HEK293 (cell line): ENCODE measurements around the gene WNT5B.
A peak's percentile ranks its signal among the peaks of the same experiment; 100 is the strongest.

ENCODE experiments used
- CTCF ChIA-PET: fragments of 350-600 bp; formaldehyde crosslinking; extraction: SDS; loops from one replicate; lab custom pipeline; 2021; ENCODE audit warnings: antibody characterized with exemption; lab: Yijun Ruan, JAX
- POLR2A ChIA-PET: fragments of 300-600 bp; formaldehyde crosslinking; extraction: SDS; loops from one replicate; lab custom pipeline; 2020; ENCODE audit warnings: antibody characterized with exemption, inconsistent platforms; lab: Yijun Ruan, JAX
- H3K27ac ChIP-seq: fragments of 200-500 bp; sonication (Bioruptor generic); 2 replicates; pipeline ENCODE4 v1.5.1; 2014; ENCODE audit warnings: low read depth, low read length, control low read depth, inconsistent platforms; ENCODE audit errors: extremely low read depth
- H3K36me3 ChIP-seq, 2 experiments: fragments of 200-500 bp in 1 of 2; sonication (Bioruptor generic) in 1 of 2; 1 replicate in 1 of 2; 2 replicates in 1 of 2; pipeline ENCODE4 v1.5.1; 2014 to 2017; ENCODE audit warnings: inconsistent platforms in 2 of 2, low read length in 2 of 2; ENCODE audit not compliant: control insufficient read depth in 2 of 2, insufficient read depth in 1 of 2
- H3K4me1 ChIP-seq: fragments of 200-500 bp; sonication (Bioruptor generic); 2 replicates; pipeline ENCODE4 v1.5.1; 2014; ENCODE audit warnings: mild to moderate bottlenecking, low read length, inconsistent platforms; ENCODE audit not compliant: control insufficient read depth, insufficient read depth
- H3K4me3 ChIP-seq: 2 replicates; pipeline ENCODE4 v1.5.1; 2011; ENCODE audit warnings: low read depth, mild to moderate bottlenecking, control low read depth, low read length, moderate library complexity
- H3K9me3 ChIP-seq: fragments of 200-500 bp; sonication (Bioruptor generic); 2 replicates; pipeline ENCODE4 v1.5.1; 2014; ENCODE audit warnings: low read depth, low read length, inconsistent platforms; ENCODE audit not compliant: control insufficient read depth, insufficient read depth
- AEBP2 ChIP-seq: fragments of 450-650 bp; formaldehyde crosslinking; IDR thresholded peaks from 2 replicates; pipeline ENCODE4 v1.5.1; 2016; ENCODE audit warnings: missing biosample characterization, missing genetic modification characterization, borderline replicate concordance
- GLIS2 ChIP-seq: fragments of 450-650 bp; formaldehyde crosslinking; IDR thresholded peaks from 2 replicates; pipeline ENCODE4 v1.5.1; 2016; ENCODE audit warnings: missing biosample characterization, missing genetic modification characterization
- KLF1 ChIP-seq: fragments of 450-650 bp; formaldehyde crosslinking; IDR thresholded peaks from 2 replicates; pipeline ENCODE4 v1.5.1; 2016; ENCODE audit warnings: missing biosample characterization, missing genetic modification characterization
- OSR2 ChIP-seq: fragments of 450-650 bp; formaldehyde crosslinking; IDR thresholded peaks from 2 replicates; pipeline ENCODE4 v1.5.1; 2016; ENCODE audit warnings: missing biosample characterization, missing genetic modification characterization
- OVOL3 ChIP-seq: fragments of 450-650 bp; formaldehyde crosslinking; IDR thresholded peaks from 2 replicates; pipeline ENCODE4 v1.5.1; 2016; ENCODE audit warnings: missing biosample characterization, missing genetic modification characterization
- ZBTB20 ChIP-seq: fragments of 450-650 bp; formaldehyde crosslinking; IDR thresholded peaks from 2 replicates; pipeline ENCODE4 v1.5.1; 2016; ENCODE audit warnings: missing biosample characterization, missing genetic modification characterization
- ZBTB7A ChIP-seq: fragments of 450-650 bp; formaldehyde crosslinking; IDR thresholded peaks from 2 replicates; pipeline ENCODE4 v1.5.1; 2016; ENCODE audit warnings: low read depth, missing biosample characterization, missing genetic modification characterization
- ZEB2 ChIP-seq: fragments of 450-650 bp; formaldehyde crosslinking; IDR thresholded peaks from 2 replicates; pipeline ENCODE4 v1.5.1; 2016; ENCODE audit warnings: missing biosample characterization, missing genetic modification characterization
- ZNF133 ChIP-seq: fragments of 450-650 bp; formaldehyde crosslinking; IDR thresholded peaks from 2 replicates; pipeline ENCODE4 v1.5.1; 2016; ENCODE audit warnings: missing biosample characterization, missing genetic modification characterization
- ZNF174 ChIP-seq: fragments of 450-650 bp; formaldehyde crosslinking; IDR thresholded peaks from 2 replicates; pipeline ENCODE4 v1.5.0; 2017; ENCODE audit warnings: missing biosample characterization, mild to moderate bottlenecking, missing genetic modification characterization
- ZNF18 ChIP-seq: fragments of 450-650 bp; formaldehyde crosslinking; IDR thresholded peaks from 2 replicates; pipeline ENCODE4 v1.5.1; 2016; ENCODE audit warnings: missing biosample characterization, missing genetic modification characterization
- ZNF19 ChIP-seq: fragments of 450-650 bp; formaldehyde crosslinking; IDR thresholded peaks from 2 replicates; pipeline ENCODE4; 2016; ENCODE audit warnings: missing biosample characterization, missing genetic modification characterization, low read depth
- ZNF239 ChIP-seq: fragments of 450-650 bp; formaldehyde crosslinking; IDR thresholded peaks from 2 replicates; pipeline ENCODE4 v1.5.1; 2016; ENCODE audit warnings: missing biosample characterization, missing genetic modification characterization
- ZNF302 ChIP-seq: fragments of 450-650 bp; formaldehyde crosslinking; IDR thresholded peaks from 2 replicates; pipeline ENCODE4 v1.5.1; 2016; ENCODE audit warnings: missing biosample characterization, missing genetic modification characterization, low read depth
- ZNF449 ChIP-seq: fragments of 450-650 bp; formaldehyde crosslinking; IDR thresholded peaks from 2 replicates; pipeline ENCODE4 v1.5.1; 2017; ENCODE audit warnings: missing biosample characterization, mild to moderate bottlenecking, missing genetic modification characterization, moderate library complexity
- ZNF544 ChIP-seq: fragments of 450-650 bp; formaldehyde crosslinking; IDR thresholded peaks from 2 replicates; pipeline ENCODE4 v1.5.0; 2017; ENCODE audit warnings: missing biosample characterization, missing genetic modification characterization
- ZNF677 ChIP-seq: fragments of 450-650 bp; IDR thresholded peaks from 2 replicates; pipeline ENCODE4 v1.5.0; 2018; ENCODE audit warnings: missing biosample characterization, mild to moderate bottlenecking, missing genetic modification characterization, moderate library complexity
- ZNF704 ChIP-seq: fragments of 450-650 bp; formaldehyde crosslinking; IDR thresholded peaks from 2 replicates; pipeline ENCODE4 v1.5.1; 2016; ENCODE audit warnings: missing biosample characterization, missing genetic modification characterization
- ZNF776 ChIP-seq: fragments of 450-650 bp; formaldehyde crosslinking; IDR thresholded peaks from 2 replicates; pipeline ENCODE4 v1.5.0; 2017; ENCODE audit warnings: missing biosample characterization, missing genetic modification characterization, borderline replicate concordance
- ZNF785 ChIP-seq: fragments of 450-650 bp; formaldehyde crosslinking; IDR thresholded peaks from 2 replicates; pipeline ENCODE4 v1.5.1; 2016; ENCODE audit warnings: missing biosample characterization, missing genetic modification characterization
- ZNF830 ChIP-seq: fragments of 450-650 bp; IDR thresholded peaks from 2 replicates; pipeline ENCODE4 v1.5.0; 2018; ENCODE audit warnings: missing biosample characterization, missing genetic modification characterization, low read depth, mild to moderate bottlenecking, moderate library complexity
- ZSCAN16 ChIP-seq: fragments of 450-650 bp; formaldehyde crosslinking; IDR thresholded peaks from 2 replicates; pipeline ENCODE4 v1.5.1; 2016; ENCODE audit warnings: missing biosample characterization, missing genetic modification characterization
- ZSCAN5A ChIP-seq: fragments of 450-650 bp; formaldehyde crosslinking; IDR thresholded peaks from 2 replicates; pipeline ENCODE4 v1.5.1; 2016; ENCODE audit warnings: missing biosample characterization, missing genetic modification characterization
- ZXDB ChIP-seq: fragments of 450-650 bp; formaldehyde crosslinking; IDR thresholded peaks from 2 replicates; pipeline ENCODE4 v1.5.1; 2016; ENCODE audit warnings: missing biosample characterization, missing genetic modification characterization

Gene WNT5B

GRCh38 chr12:1592444-1593173, 36.4 kb upstream of the WNT5B start (continued):
- TF ChIP-seq AEBP2 (tag by site-specific recombination), result no peak
- TF ChIP-seq ZSCAN5A (tag by site-specific recombination), result no peak
- TF ChIP-seq ZNF677, result no peak
- TF ChIP-seq OVOL3 (tag by site-specific recombination), result no peak
- peak; percentile 19; the same call in 1 of the 2 replicates for TF ChIP-seq ZSCAN16 (tag by site-specific recombination)
- TF ChIP-seq ZNF544 (tag by site-specific recombination), result no peak
- peak; percentile 97 for TF ChIP-seq KLF1 (tag by site-specific recombination)
- TF ChIP-seq ZNF785 (tag by site-specific recombination), result no peak; the same call in 1 of the 2 replicates
- no peak for TF ChIP-seq ZNF449 (tag by site-specific recombination)
- no peak for TF ChIP-seq ZNF776 (tag by site-specific recombination)
- peak; percentile 85 for TF ChIP-seq ZNF18
- TF ChIP-seq ZNF174 (tag by site-specific recombination), result no peak
- peak; percentile 81; the same call in 1 of the 2 replicates for TF ChIP-seq ZXDB (tag by site-specific recombination)
- TF ChIP-seq ZNF19 (tag by site-specific recombination), result no peak
- no peak; the same call in 1 of the 2 replicates for TF ChIP-seq ZNF133
- TF ChIP-seq OSR2, result peak; percentile 96
- TF ChIP-seq ZBTB7A, result no peak
- 0 out of 2 replicates have a peak, but pooled peaks have one; percentile 13 for TF ChIP-seq ZNF239 (tag by site-specific recombination)
- no peak for TF ChIP-seq ZNF830 (tag by site-specific recombination)

- peak overlapping the region; percentile 97 for H3K27ac ChIP-seq
- ChIA-PET CTCF (interaction anchor here (0.9 to 2.8 kb wide), 8 partner anchors 9 to 597 kb away, joined by 3 to 17 read pairs (median 4); no protein-coding TSS in a partner anchor), POLR2A (interaction anchor here (0.7 to 3.3 kb wide), 9 partner anchors 10 to 644 kb away, joined by 3 to 22 read pairs (median 4); partner anchors contain the start of genes ADIPOR2 and RAD52)
- no peaks in the 10 kb centered on the region for H3K9me3 ChIP-seq
- H3K36me3 ChIP-seq, result peaks cover 0 to 6% of the 10 kb centered on the region in 2 experiments; a peak in 1 of 3 replicates
- H3K4me3 ChIP-seq, result peak overlapping the region; percentile 78
- H3K4me1 ChIP-seq, result peaks cover 25% of the 10 kb centered on the region
- TF ChIP-seq ZNF302, result no peak
- TF ChIP-seq ZNF704 (tag by site-specific recombination), result no peak
- peak; percentile 92 for TF ChIP-seq ZBTB20 (tag by site-specific recombination)
- TF ChIP-seq GLIS2 (tag by site-specific recombination), result peak; percentile 80
- TF ChIP-seq ZEB2, result peak; percentile 79
These were observed 35.6 kb upstream of the WNT5B start for GRCh38 chr12:1593174-1594005.
